Esophagus (tissue), 2 donors: Measurements from ENCODE around the gene RGS19. TPM values are rescaled to one million over a fixed set of nuclear protein-coding genes. Genes with fewer than 3 reads are reported as not detected.

ENCODE experiments used
- H3K27ac ChIP-seq, 2 donors: one replicate each; pipeline ENCODE4 v1.5.1; 2013; ENCODE audit warnings: low read depth in 2 of 2, mild to moderate bottlenecking in 2 of 2, inconsistent platforms in 1 of 2, low read length in 1 of 2, moderate library complexity in 1 of 2
- H3K27me3 ChIP-seq, 2 donors: one replicate each; pipeline ENCODE4 v1.6.1; 2013; ENCODE audit warnings: low read length in 2 of 2, control low read depth in 1 of 2, mild to moderate bottlenecking in 1 of 2; ENCODE audit not compliant: insufficient read depth in 2 of 2, control insufficient read depth in 1 of 2
- H3K36me3 ChIP-seq, 2 donors: one replicate each; pipeline ENCODE4 v1.6.1; 2013; ENCODE audit warnings: low read length in 1 of 2; ENCODE audit not compliant: control insufficient read depth in 2 of 2, insufficient read depth in 2 of 2
- H3K4me1 ChIP-seq, 2 donors: one replicate each; pipeline ENCODE4 v1.6.1; 2013; ENCODE audit warnings: low read length in 1 of 2; ENCODE audit not compliant: control insufficient read depth in 2 of 2, insufficient read depth in 2 of 2
- H3K4me3 ChIP-seq, 2 donors: one replicate each; pipeline ENCODE4 v1.5.1; 2013; ENCODE audit warnings: low read length in 2 of 2, mild to moderate bottlenecking in 2 of 2, low read depth in 1 of 2, moderate library complexity in 1 of 2
- H3K9me3 ChIP-seq, 2 donors: one replicate each; pipeline ENCODE4 v1.6.1; 2013; ENCODE audit warnings: mild to moderate bottlenecking in 2 of 2, low read depth in 1 of 2, low read length in 1 of 2, moderate library complexity in 1 of 2; ENCODE audit not compliant: control insufficient read depth in 2 of 2, insufficient read depth in 1 of 2
- WGBS, 2 donors: extraction: QIAGEN DNeasy Blood & Tissue Kit; methylation state at CpG; one replicate each; pipeline ENCODE4 v1.1.7; 2013; 5-methylcytosine and 5-hydroxymethylcytosine counted together
- polyA plus RNA-seq, 2 donors: library from polyadenylated mRNA; stranded (reverse); fragments of 200-250 nt; gene quantifications; one replicate each; pipeline ENCODE4 v1.2.3, GENCODE V29; 2013
- donor health status: healthy with polysubstance abuse.
- donor health status: Bipolar disorder and iron deficiency.

The RGS19 gene
- polyA plus RNA-seq, 2 donors: 5.0 to 8.7 TPM

- no peaks in the 10 kb centered on the region for H3K36me3 ChIP-seq
- H3K4me3 ChIP-seq: no peak overlapping the region
- H3K27ac ChIP-seq: no peak overlapping the region
- no peaks in the 10 kb centered on the region for H3K9me3 ChIP-seq
- WGBS, 2 donors: 63 to 66% methylated on average over 14 of the region's 14 CpGs
- no peaks in the 10 kb centered on the region for H3K4me1 ChIP-seq
- no peaks in the 10 kb centered on the region for H3K27me3 ChIP-seq
These were observed 36.0 kb upstream of the RGS19 start for GRCh38 chr20:64115171-64115911.

DNA sequence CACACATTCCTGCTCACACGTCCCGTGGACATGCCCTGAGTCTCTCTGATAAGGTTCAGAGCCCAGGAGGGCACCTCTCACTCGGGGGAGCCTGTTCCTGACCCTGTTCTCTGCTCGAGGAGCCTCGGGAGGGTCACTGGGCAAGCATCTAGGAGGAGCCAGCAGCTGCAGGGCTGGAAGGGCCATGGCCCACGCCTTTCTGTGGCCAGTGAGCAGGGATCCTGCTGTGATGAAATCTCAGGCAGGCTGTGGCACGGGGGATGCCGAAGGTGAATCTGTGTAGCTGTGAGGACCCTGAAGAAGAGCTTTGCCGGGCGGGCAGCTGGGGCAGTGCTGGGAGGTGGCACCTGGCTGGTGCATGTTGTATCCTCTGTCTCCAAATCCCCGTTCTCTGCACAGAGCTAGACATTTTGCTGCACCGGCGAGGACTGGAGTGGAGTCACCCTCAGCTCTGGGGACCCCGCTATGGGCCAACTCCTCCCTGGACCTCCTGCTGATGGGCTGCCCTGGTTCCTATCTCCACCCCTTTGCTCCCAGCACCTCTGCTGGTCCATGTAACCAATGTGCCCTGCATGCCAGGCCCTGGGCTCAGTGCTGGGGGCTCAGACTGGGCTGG lies 35.1 kb upstream of the RGS19 start:
- 78% methylated on average over 14 of the region's 14 CpGs for WGBS, 2 donors
- Histone ChIP-seq H3K9me3 (no peaks in the 10 kb centered on the region), H3K27me3 (no peaks in the 10 kb centered on the region), H3K27ac (no peak overlapping the region), H3K36me3 (no peaks in the 10 kb centered on the region), H3K4me3 (no peak overlapping the region), H3K4me1 (no peaks in the 10 kb centered on the region)

DNA sequence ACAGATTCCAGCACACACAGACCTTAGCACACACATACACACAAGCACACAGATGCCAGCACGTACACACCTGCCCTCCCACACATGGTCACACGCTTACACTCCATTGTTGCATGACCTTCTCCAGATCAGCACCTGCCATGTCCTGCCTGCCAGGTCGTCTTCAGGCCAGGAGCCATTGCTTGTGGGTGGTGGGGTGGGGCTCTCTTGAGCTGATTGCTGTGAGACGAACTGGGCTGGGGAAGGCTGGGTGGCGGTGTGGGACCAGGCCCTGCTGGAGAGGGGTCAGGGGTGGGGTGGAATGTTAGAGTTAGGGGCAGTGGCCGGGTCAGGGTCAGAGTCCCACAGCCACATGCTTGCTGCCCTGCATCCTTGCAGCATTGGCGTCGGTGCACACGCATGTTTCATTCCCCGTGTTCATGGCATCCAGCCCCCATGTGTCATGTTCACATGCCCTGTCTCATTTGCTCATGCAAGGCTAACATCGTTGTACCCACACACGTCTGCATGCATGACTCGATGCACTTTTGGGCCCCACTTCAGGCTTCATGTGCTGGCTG lies 34.6 kb upstream of the RGS19 start:
- 71 to 73% methylated on average over 13 of the region's 13 CpGs for WGBS, 2 donors
- Histone ChIP-seq H3K9me3 (no peaks in the 10 kb centered on the region), H3K36me3 (no peaks in the 10 kb centered on the region), H3K4me3 (no peak overlapping the region), H3K27me3 (no peaks in the 10 kb centered on the region), H3K4me1 (no peaks in the 10 kb centered on the region), H3K27ac (no peak overlapping the region)

DNA sequence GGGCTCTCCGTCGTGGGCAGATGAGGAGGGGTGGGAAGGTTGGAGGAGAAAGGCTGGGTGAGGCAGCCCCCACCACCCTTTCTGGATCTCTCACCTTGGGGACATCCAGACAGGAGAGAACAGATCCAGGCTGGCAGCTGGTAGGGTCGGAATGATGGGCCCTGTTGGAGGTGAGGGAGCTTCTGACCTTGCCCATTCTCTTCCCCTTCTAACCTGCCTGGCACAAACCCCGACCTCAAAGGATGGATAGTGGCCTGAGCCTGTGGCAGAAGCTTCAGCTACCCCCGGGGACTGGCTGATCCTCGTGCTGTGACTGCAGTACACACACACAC lies 34.1 kb upstream of the RGS19 start:
- Histone ChIP-seq H3K27me3 (peaks cover 0 to 2% of the 10 kb centered on the region in 2 donors), H3K27ac (no peak overlapping the region)
- WGBS, 2 donors: 60 to 71% methylated on average over 6 of the region's 6 CpGs

DNA sequence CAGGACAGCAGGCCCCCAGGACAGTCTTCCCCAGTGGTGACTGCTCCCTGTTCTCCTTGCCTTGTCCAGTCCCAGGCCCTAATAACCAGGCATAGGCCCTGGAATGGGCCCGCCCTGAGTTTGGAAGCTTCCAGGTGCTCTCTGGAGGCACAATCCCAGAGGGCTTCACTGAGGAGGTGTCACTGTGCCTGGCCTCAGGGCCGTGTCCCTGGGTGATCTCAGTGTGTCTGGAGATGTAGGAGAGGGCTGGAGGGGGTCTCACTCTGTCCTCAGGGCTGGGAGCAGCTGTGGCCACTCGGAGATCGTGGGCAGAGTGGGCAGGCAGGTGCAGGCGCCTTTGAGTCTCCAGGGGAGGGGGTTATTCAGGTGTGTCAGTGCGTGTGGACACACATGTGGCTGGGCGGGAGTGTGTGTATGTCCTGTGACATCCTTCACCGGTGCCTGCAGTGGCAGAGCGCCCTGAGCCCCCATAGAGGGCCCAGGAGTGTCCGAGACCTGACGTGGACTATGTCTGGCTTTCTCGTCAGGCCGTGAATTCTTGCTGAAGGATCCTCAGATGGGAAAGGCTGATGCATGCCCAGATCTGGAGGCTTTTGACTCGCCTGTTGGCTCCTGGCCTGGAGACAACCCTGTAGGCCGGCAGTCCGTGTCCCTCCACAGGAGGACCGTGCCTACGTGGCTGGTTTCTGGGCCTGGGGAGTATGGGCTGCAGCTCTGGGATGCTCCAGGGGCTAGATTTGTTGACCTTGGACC lies 33.5 kb upstream of the RGS19 start:
- Histone ChIP-seq H3K27me3 (peaks cover 0 to 2% of the 10 kb centered on the region in 2 donors), H3K9me3 (no peaks in the 10 kb centered on the region), H3K36me3 (no peaks in the 10 kb centered on the region), H3K27ac (no peak overlapping the region), H3K4me3 (no peak overlapping the region), H3K4me1 (no peaks in the 10 kb centered on the region)
- WGBS, 2 donors: 76 to 81% methylated on average over 18 of the region's 18 CpGs

More for the DNA sequence above, 34.1 kb upstream of the RGS19 start:
- Histone ChIP-seq H3K4me3 (no peak overlapping the region), H3K36me3 (no peaks in the 10 kb centered on the region), H3K4me1 (no peaks in the 10 kb centered on the region), H3K9me3 (no peaks in the 10 kb centered on the region)

DNA sequence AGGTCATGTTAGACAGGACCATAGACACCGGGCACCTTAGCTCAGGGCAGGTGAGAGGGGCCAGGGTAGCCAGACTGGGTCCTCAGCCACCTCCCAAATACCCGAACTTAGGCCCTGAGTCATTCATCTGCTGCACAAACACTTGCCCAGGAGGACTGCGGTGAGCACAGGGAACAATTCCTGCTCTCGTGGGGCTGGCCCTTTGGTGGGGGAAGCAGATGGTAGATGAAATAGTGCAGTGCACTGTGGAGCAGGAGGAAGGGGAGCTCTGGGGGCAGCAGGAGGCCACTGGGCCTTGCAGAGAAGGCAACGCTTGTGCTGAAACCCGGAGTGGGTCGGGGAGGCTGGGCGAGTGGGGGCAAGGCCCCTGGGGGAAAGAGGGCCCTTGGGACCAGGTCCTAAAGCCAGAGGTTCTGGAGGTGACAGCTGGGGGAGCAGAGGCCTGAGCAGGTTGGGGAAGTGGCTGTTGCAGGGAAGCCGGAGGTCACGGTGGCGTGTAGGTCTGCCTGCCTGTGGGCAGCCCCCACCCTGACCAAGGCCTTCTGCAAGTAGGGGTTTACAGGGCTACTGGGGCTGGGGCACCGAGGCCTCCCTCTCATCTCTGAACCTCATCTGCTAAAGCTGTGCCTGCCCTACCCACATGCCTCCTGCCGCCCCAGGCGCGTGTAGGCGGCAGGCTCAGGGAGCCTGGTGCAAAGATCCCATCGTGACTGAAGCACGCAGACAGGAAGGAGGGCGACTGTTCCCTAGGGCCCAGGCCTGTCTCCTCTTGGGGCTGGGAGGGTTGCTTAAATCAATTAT lies 32.7 kb upstream of the RGS19 start:
- Histone ChIP-seq H3K36me3 (no peaks in the 10 kb centered on the region), H3K4me3 (no peak overlapping the region), H3K27ac (no peak overlapping the region), H3K4me1 (no peaks in the 10 kb centered on the region), H3K9me3 (no peaks in the 10 kb centered on the region), H3K27me3 (peaks cover 0 to 2% of the 10 kb centered on the region in 2 donors)
- 59 to 73% methylated on average over 16 to 19 of the region's 19 CpGs for WGBS, 2 donors

DNA sequence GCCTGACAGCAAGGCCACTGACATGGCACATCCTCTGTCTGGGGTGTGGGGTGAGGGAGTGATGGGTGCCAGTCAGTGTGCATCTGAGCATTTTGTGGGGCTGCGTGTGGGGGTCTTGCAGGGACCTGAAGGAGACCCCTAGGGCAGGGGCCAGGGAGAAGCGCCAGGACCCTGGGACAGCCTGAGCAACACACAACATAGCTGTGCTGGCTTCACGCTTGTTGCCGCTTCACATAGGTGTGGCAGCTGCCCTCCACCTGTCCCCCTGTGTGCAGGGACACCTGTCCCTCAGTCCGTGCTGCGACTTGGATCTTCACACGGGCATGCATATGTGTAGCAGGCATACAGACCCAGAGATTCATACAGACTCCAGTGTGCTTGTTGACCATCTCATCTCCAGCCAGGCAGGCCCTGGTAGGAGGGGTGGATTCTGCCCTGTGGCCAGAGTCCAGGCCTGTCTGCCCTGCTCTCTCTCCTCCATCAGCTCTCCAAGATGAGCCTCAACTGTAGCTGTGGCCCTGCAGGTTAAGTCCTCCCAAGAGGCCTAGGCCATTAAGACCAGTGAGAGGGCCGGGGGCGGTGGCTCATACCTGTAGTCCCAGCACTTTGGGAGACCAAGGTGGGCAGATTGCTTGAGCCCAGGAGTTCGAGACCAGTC lies 31.2 kb upstream of the RGS19 start:
- Histone ChIP-seq H3K4me3 (no peak overlapping the region), H3K27me3 (peaks cover 0 to 2% of the 10 kb centered on the region in 2 donors), H3K9me3 (no peaks in the 10 kb centered on the region), H3K27ac (no peak overlapping the region), H3K36me3 (no peaks in the 10 kb centered on the region), H3K4me1 (no peaks in the 10 kb centered on the region)
- 89 to 90% methylated on average over 10 of the region's 10 CpGs for WGBS, 2 donors

DNA sequence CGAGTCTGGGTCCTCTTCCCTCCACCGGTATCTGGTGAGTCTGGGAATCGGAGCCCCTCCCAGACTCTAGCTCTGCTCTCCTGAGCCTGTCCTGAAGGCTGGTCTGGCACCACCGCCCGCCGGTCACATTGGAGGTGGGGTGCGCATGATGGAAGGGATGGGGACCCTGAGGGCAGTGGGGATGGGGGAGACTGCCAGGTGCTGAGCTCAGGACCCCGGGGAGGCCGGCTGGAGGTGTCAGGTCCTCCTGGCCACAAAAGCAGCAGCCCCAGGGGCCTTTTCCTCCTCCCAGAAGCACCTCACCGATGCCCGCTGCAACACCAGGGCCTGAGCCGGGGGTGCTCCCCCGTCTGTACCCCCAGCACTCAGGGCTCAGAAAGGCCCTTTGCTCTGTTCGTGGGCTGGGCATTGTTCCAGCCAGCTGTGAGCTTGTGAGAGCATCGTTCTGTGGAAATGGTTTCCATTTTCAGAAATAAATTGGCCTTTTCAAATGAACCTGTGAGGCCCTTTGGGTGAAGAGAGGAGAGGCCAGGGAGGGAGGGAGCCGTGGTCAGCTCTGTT lies 30.6 kb upstream of the RGS19 start:
- no peak overlapping the region for H3K4me3 ChIP-seq
- no peak overlapping the region for H3K27ac ChIP-seq
- peaks cover 0 to 2% of the 10 kb centered on the region in 2 donors for H3K27me3 ChIP-seq
- no peaks in the 10 kb centered on the region for H3K4me1 ChIP-seq
- WGBS, 2 donors: 68 to 69% methylated on average over 16 of the region's 16 CpGs
- H3K9me3 ChIP-seq: no peaks in the 10 kb centered on the region
- no peaks in the 10 kb centered on the region for H3K36me3 ChIP-seq
